Left lung (tissue), 10 donors: ENCODE measurements around the gene KLHL14. TPM values are rescaled to one million over a fixed set of nuclear protein-coding genes. Genes with fewer than 3 reads are reported as not detected.

ENCODE experiments used
- ATAC-seq: fragments of 200-7000 bp; cut with Tn5 transposase; one replicate; pipeline ENCODE4 v1.9.1; 2020; ENCODE audit warnings: moderate library complexity
- DNase-seq, 4 donors: peaks; one replicate each; pipeline ENCODE4 v3.0.0-alpha.2; 2013 to 2020
- H3K27ac ChIP-seq, 2 donors: fragments of 200-600 bp; sonication (generic) in 1 of 2; one replicate each; pipeline versions ENCODE4 v1.5.0 to v1.8.0; 2020 to 2021
- H3K27me3 ChIP-seq, 2 donors: fragments of 200-600 bp; sonication (generic) in 1 of 2; one replicate each; pipeline versions ENCODE4 v1.5.0 to v1.8.0; 2020 to 2021
- H3K36me3 ChIP-seq, 2 donors: fragments of 200-600 bp; sonication (generic) in 1 of 2; one replicate each; pipeline versions ENCODE4 v1.5.0 to v1.8.0; 2020 to 2021
- H3K4me1 ChIP-seq, 2 donors: fragments of 200-600 bp; one replicate each; pipeline ENCODE4 v1.8.0; 2021
- H3K4me3 ChIP-seq, 2 donors: fragments of 200-600 bp; sonication (generic) in 1 of 2; one replicate each; pipeline versions ENCODE4 v1.5.0 to v1.8.0; 2020 to 2021; ENCODE audit warnings: mild to moderate bottlenecking in 1 of 2
- H3K9me3 ChIP-seq, 2 donors: fragments of 200-600 bp; sonication (generic) in 1 of 2; one replicate each; pipeline versions ENCODE4 v1.5.0 to v1.8.0; 2020 to 2021
- intact Hi-C, 2 donors: fragments of 100-400 bp; cut with DNase I; formaldehyde crosslinking; loops; one replicate each; pipeline versions ENCODE4 v1.11.2 to v1.14.2; 2022
- polyA plus RNA-seq, 6 donors: library from polyadenylated mRNA; unstranded; fragments of 120-200 nt; gene quantifications; one replicate each; pipeline ENCODE4 v1.2.1, GENCODE V29; 2013; ENCODE audit not compliant: insufficient read length in 6 of 6
- total RNA-seq, 2 donors: library from RNA; stranded (reverse); fragmentation: NEBNext Ultra II Directional; extraction: Animal tissue kit (Norgen Biotek cat#: 25700); gene quantifications; one replicate each; pipeline ENCODE4 v1.2.1, GENCODE V29; 2021
- TF ChIP-seq, protein P1 (sequence below), 2 donors: fragments of 200-600 bp; sonication (generic) in 1 of 2; IDR thresholded peaks; one replicate each; pipeline versions ENCODE4 v1.5.0 to v1.8.0; 2021; ENCODE audit warnings: antibody characterized with exemption in 2 of 2
- donor health status: DM: no; HTN: yes; CAD: no.
- donor health status: DM: no; HTN: no; CAD: no.

Gene KLHL14
- total and polyA plus RNA-seq, 8 donors, result 0.20 to 1.4 (median 1.2) TPM

DNA sequence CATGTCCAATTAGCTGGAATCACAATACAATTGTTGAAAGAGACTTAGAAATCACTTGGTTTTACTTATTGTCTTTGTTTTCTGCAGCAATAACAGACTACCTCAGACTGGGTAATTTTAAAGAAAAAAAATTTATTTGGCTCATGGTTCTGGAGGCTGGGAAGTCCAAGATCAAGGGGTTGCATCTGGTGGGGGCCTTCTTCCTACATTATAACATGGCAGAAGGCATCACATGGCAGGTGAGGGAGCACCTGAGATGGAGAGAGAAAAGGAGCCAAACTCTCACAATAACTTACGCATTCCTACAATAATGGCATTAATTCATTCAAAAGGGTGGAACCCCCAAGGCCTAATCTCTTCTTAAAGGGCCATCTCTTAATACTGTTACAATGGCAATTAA lies 37.5 kb upstream of the KLHL14 start:
- Histone ChIP-seq H3K27ac (no peak overlapping the region), H3K27me3 (no peaks in the 10 kb centered on the region), H3K4me3 (no peak overlapping the region), H3K4me1 (no peaks in the 10 kb centered on the region), H3K9me3 (no peaks in the 10 kb centered on the region), H3K36me3 (no peaks in the 10 kb centered on the region)
- intact Hi-C loops, result no loop called here
- TF ChIP-seq, protein P1, sequence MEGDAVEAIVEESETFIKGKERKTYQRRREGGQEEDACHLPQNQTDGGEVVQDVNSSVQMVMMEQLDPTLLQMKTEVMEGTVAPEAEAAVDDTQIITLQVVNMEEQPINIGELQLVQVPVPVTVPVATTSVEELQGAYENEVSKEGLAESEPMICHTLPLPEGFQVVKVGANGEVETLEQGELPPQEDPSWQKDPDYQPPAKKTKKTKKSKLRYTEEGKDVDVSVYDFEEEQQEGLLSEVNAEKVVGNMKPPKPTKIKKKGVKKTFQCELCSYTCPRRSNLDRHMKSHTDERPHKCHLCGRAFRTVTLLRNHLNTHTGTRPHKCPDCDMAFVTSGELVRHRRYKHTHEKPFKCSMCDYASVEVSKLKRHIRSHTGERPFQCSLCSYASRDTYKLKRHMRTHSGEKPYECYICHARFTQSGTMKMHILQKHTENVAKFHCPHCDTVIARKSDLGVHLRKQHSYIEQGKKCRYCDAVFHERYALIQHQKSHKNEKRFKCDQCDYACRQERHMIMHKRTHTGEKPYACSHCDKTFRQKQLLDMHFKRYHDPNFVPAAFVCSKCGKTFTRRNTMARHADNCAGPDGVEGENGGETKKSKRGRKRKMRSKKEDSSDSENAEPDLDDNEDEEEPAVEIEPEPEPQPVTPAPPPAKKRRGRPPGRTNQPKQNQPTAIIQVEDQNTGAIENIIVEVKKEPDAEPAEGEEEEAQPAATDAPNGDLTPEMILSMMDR (IDR thresholded peaks at IDR 0.05), result no peak
- DNase-seq (no peak), ATAC-seq (no peak)

DNA sequence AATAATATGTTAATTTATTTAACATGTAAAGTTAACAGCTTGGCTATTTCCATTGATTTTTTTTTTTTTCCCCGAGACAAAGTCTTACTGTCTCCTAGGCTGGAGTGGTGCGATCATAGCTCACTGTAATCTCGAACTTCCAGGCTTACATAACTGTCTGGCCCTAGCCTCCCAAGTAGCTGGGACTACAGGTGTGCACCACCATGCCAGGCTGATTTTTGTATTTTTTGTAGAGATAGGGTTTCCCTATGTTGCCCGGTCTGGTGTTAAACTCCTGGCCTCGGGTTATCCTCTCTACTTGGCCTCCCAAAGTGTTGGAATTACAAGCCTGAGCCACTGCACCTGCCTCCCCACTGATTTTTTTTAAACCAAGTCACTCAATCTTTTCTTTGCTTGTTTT lies 32.5 kb upstream of the KLHL14 start:
- DNase-seq, result no peak
- no peak overlapping the region for H3K4me3 ChIP-seq
- H3K27ac ChIP-seq, result no peak overlapping the region
- no peak for ATAC-seq
- intact Hi-C loops, result no loop called here
- H3K9me3 ChIP-seq, result no peaks in the 10 kb centered on the region
- H3K4me1 ChIP-seq, result no peaks in the 10 kb centered on the region
- H3K36me3 ChIP-seq, result no peaks in the 10 kb centered on the region
- TF ChIP-seq, protein P1 (IDR thresholded peaks at IDR 0.05), result no peak
- H3K27me3 ChIP-seq, result no peaks in the 10 kb centered on the region

- H3K27me3 ChIP-seq, result no peaks in the 10 kb centered on the region
- ATAC-seq, result no peak
- H3K9me3 ChIP-seq, result peaks cover 0 to under 1% of the 10 kb centered on the region in 2 donors
- H3K4me3 ChIP-seq, result no peak overlapping the region
- H3K36me3 ChIP-seq, result no peaks in the 10 kb centered on the region
- H3K4me1 ChIP-seq, result no peaks in the 10 kb centered on the region
- no peak overlapping the region for H3K27ac ChIP-seq
- TF ChIP-seq, protein P1 (IDR thresholded peaks at IDR 0.05), result no peak
- intact Hi-C loops, result no loop called here
- DNase-seq, result no peak
These were observed 31.5 kb upstream of the KLHL14 start for GRCh38 chr18:32804134-32804888.

DNA sequence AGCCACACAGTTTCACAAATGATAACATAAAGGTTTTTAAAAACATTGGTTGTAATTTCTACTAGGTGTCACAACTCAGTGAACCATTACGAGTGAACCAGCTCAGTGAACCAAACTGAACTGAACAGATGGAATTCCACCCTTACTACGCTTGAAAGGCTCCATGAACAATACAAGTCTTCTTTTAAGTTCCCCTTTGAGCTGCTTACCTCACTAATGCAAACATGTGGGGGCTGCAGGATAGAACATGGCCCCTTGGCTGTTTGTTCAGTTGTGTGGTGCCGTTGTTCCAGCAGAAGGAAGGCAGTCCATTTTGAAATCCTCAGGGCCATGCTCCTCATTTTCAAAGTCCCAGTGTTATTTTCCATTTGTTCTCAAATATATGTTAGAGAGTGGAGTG lies 30.7 kb upstream of the KLHL14 start:
- ATAC-seq, result no peak
- intact Hi-C loops, result no loop called here

More for the DNA sequence above, 30.7 kb upstream of the KLHL14 start:
- TF ChIP-seq, protein P1 (IDR thresholded peaks at IDR 0.05), result no peak
- Histone ChIP-seq H3K36me3 (no peaks in the 10 kb centered on the region), H3K4me3 (no peak overlapping the region), H3K27ac (no peak overlapping the region), H3K4me1 (no peaks in the 10 kb centered on the region), H3K27me3 (no peaks in the 10 kb centered on the region), H3K9me3 (peaks cover 0 to 7% of the 10 kb centered on the region in 2 donors)
- no peak for DNase-seq
